Measurements from ENCODE around the gene CD81.
"Not testable (repeated sequence)": the region's sequence is repeated elsewhere in the genome, so short reads cannot be mapped to it uniquely, and the experiment has no call there.

Gene CD81, protein sequence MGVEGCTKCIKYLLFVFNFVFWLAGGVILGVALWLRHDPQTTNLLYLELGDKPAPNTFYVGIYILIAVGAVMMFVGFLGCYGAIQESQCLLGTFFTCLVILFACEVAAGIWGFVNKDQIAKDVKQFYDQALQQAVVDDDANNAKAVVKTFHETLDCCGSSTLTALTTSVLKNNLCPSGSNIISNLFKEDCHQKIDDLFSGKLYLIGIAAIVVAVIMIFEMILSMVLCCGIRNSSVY

GRCh38 chr11:2376751-2377451, at the start of gene CD81:
CD81 (plus strand) TSS chr11:2377310; CDS start chr11:2377550, 240 bp downstream.
- ATAC-seq (peak; percentile 70), DNase-seq (peak; percentile 73)

DNA sequence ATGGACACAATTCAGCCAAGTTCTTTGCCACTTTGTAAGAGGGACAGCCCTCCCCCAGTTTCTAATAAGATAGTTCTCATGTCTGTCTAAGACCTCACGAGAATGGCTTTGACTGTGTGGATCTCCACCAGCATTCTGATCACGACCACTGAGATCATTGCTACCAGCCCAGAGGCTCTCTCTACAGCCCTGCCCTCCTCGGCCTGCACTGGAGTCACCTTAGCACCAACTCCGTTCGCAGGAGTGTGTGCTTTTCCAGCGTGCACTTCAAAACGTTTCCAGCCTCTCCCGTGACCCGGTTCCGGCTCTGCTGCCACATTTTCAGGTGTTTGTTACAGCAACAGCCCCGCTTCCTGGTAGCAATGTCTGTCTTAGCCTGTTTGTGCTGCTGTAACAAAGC, 49.1 kb upstream of the CD81 start:
- DNase-seq (no peak), ATAC-seq (no peak)

GRCh38 chr11:2328656-2329354, 48.3 kb upstream of the CD81 start:
- DNase-seq (no peak), ATAC-seq (no peak)

DNA sequence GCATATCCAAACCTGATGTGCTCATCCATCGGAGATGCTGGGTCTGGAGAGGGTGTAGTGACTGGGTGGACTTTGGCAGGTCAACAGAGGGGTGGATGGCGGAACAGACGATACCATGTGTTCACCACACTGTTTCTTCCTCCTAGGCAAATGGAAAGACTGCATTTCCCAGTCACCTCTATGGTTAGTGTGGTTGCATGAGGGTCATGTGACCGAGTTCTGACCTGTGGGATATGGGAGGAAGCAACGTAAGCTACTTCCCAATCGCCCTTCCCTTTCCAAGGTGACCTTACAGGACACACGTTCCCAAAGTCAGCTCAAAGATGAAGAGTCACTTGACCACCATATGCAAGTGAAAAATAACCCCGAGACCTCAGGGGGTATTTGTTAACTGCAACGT, 47.6 kb upstream of the CD81 start:
- ATAC-seq = no peak
- DNase-seq = no peak

GRCh38 chr11:2330696-2331095, 46.4 kb upstream of the CD81 start:
- DNase-seq (no peak), ATAC-seq (no peak)

DNA sequence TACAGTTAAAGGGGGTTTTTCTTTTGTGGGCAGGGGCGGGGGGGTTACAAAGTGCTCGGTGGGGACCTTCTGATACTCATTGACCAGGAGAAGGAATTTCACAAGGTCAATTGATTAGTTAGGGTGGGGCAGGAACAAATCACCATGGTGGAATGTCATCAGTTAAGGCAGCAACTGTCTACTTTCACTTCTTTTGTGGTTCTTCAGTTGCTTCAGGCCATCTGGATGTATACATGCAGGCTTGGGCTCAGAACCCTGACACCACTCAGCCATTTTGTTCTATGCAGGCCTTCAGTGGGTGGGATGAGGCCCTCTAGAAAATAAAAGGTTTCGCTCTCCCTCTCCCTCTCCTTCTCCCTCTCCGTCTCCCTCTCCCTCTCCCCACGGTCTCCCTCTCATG, 45.7 kb upstream of the CD81 start:
- ATAC-seq (no peak), DNase-seq (no peak)

DNA sequence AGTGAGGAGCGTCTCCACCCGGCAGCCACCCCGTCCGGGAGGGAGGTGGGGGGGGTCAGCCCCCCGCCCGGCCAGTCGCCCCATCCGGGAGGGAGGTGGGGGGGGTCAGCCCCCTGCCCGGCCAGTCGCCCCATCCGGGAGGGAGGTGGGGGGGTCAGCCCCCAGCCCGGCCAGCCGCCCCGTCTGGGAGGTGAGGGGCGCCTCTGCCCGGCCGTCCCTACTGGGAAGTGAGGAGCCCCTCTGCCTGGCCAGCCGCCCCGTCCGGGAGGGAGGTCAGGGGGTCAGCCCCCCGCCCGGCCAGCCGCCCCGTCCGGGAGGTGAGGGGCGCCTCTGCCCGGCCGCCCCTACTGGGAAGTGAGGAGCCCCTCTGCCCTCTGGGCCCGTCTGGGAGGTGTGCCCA, 44.5 kb upstream of the CD81 start:
- not testable (repeated sequence) for DNase-seq, ATAC-seq

GRCh38 chr11:2333486-2334205, 43.5 kb upstream of the CD81 start:
- DNase-seq, ATAC-seq: not testable (repeated sequence)

DNA sequence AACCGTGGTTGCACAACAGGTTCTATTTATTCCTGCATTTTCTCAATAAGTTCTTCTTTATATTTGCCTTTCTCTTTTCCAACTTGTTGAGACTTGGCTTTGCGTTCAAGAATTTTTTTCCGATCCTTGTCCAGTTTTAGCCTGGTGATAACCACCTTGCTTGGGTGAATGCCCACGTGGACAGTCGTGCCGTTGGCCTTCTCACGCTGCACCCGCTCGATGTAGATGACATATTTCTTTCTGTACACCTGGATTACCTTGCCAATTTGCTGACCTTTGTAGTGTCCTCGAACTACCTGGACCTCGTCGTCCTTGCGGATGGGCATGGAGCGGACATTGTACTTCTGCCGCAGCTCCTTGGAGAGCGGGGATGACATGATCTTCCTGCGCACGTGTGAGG, 41.8 kb upstream of the CD81 start:
- not testable (repeated sequence) for ATAC-seq, DNase-seq

DNA sequence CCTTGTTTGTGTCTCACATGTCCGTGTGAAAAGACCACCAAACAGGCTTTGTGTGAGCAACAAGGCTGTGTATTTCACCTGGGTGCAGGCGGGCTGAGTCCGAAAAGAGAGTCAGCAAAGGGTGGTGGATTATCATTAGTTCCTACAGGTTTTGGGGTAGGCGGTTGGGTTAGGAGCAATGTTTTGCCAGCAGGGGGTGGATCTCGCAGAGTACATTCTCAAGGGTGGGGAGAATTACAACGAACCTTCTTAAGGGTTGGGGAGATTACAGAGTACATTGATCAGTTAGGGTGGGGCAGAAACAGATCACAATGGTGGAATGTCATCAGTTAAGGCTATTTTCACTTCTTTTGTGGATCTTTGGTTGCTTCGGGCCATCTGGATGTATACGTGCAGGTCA, 38.4 kb upstream of the CD81 start:
- not testable (repeated sequence) for ATAC-seq, DNase-seq

DNA sequence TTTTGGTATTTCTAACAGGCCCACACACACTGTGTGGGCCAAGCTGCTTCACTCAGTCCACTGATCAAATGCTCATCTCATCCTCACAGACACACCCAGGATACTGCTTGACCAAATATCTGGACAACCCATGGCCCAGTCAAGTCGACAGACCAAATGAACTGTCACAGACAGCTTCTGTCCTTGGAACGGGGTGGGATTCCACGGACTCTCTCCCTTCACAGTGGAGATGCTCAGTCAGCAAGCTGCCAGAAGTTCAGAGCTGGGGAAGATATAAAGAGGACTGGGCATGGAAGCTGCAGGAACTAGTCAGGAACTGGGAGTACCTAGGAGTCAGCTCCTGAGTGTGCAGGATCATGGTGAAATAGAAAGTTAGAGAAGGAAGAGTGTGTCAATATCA, 34.6 kb upstream of the CD81 start:
- ATAC-seq (no peak), DNase-seq (no peak)

GRCh38 chr11:2342981-2343380, 34.1 kb upstream of the CD81 start:
- no peak for DNase-seq

DNA sequence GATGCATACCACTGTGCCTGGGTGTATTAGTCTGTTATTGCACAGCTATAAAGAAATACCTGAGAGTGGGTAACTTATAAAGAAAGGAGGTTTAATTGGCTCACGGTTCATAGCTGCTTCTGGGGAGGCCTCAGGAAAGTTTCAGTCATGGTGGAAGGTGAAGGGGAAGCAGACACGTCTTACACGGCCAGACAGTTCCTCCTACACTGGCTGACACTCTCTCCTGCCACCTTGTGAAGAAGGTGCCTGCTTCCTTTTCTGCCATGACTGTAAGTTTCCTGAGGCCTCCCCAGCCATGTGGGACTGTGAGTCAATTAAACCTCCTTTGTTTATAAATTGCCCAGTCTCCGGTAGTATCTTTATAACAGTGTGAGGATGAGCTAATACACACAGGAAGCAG, 33.6 kb upstream of the CD81 start:
- ATAC-seq (no peak), DNase-seq (no peak)

More at GRCh38 chr11:2342981-2343380, 34.1 kb upstream of the CD81 start:
- no peak for ATAC-seq

DNA sequence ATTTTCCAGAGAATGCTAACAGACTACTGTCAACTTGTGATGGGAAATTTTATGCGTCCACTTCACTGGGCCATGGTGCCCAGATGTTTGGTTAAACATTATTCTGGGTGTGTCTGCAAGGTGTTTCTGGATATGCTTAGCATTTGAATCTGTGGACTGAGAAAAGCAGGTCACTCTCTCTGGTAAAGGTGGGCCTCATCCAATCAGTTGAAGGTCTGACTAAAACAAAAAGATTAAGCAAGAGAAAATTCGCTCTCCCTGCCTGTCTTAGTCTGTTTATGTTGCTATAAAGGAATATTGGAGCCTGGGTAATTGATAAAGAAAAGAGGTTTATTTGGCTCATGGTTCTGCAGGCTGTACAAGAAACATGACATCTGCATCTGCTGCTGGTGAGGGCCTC, 32.1 kb upstream of the CD81 start:
- ATAC-seq (no peak), DNase-seq (no peak)

- DNase-seq (no peak), ATAC-seq (no peak)
Observed at GRCh38 chr11:2346014-2346413, 31.1 kb upstream of the CD81 start.

GRCh38 chr11:2346586-2347307, 30.4 kb upstream of the CD81 start:
- ATAC-seq = no peak
- no peak for DNase-seq

DNA sequence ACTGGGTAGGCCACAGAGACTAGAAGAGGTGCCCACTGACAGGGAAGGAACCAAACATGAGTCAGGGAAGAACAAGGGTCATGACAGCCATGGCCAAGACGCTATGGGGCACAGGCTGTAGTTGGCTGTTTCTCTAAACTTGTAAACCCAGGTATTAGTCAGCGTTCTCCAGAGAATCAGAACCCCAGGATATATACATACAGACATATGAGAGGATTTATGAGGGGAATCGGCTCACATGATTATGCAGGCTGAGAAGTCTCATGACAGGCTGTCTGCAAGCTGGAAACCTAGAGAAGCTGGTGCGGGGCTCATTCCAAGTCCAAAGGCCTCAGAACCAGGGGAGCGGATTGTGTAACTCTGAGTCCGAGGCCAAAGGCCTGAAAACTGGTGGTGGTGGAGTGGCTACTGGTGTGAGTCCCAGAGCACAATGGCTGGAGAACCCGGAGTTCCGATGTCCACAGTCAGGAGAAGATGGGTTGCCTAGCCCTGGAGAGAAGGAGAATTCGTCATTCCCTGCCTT, 29.7 kb upstream of the CD81 start:
- DNase-seq (no peak), ATAC-seq (no peak)

DNA sequence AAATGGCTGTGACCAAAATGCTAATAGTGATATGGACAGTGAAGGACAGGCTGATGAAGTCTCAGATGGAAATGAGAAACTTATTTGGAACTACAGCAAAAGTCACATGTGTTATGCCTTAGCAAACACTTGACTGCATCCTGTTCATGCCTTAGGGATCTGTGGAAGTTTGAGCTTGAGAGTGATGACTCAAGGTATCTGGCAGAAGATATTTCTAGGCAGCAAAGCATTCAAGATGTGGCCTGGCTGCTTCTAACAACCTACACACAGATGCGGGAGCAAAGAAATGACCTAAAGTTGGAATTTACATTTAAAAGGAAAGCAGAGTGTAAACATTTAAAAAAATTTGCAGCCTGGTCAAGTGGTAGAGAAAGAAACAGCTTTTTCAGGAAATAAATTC, 28.1 kb upstream of the CD81 start:
- no peak for ATAC-seq
- DNase-seq = no peak

DNA sequence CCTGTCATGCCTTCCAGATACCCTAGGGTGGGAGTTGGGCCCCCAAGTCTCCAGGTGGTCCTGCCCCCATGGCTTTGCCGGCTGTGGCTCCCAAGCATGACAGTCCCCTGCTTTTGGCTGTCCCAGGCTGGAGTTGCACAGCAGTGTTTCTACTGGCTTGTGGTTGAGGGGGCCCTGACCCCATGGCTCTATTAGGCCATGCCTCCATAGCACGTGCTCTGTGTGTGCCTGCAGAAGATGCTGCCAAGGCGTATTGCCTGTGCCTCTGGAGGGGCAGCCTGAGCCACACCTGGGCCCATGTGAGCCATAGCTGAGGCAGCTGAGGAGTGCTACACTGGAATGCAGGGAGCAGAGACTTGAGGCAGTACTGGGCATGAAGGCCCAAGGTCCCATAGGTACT, 25.4 kb upstream of the CD81 start:
- DNase-seq (no peak), ATAC-seq (no peak)

DNA sequence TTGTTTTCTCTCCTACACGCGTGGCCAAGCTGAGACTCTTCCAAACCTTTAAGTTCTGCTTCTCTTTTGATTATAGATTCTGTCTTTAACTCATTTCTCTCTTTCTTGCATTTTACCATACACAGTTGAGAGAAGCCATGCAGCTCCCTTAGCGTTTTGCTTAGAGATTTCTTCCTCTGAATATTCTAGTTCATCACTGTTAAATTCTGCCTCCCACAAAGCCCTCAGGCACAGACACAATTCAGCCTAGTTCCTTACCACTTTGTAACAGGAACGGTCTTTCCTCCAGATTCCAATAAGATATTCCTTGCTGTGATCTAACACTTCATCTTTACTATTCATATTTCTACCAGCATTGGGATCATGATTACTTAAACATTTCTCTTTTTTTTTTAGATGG, 24.7 kb upstream of the CD81 start:
- no peak for ATAC-seq
- no peak for DNase-seq

GRCh38 chr11:2355000-2355644, 22.0 kb upstream of the CD81 start:
- DNase-seq (no peak), ATAC-seq (no peak)

Measured in stimulated activated naive CD8-positive, alpha-beta T cell treated with anti-CD3 and anti-CD28 coated beads, Interleukin-15, Interleukin-2, amounts not matched to agents 100 U/mL and 50 U/mL, for 24 hours (primary cell).